GM18498 (cell line): ENCODE data around the gene LGR6.
"Not testable (repeated sequence)": the region's sequence is repeated elsewhere in the genome, so short reads cannot be mapped to it uniquely, and the experiment has no call there.

Source experiments
- ATAC-seq: cut with Tn5 transposase; IDR thresholded peaks from one replicate; pipeline ENCODE4 v1.9.1; 2021; ENCODE audit warnings: mild to moderate bottlenecking, moderate library complexity; ENCODE audit not compliant: unreplicated experiment

Gene LGR6

GRCh38 chr1:202311875-202312635 lies 118.5 kb downstream of the LGR6 start:
- ATAC-seq = no peak

GRCh38 chr1:202315576-202316168 lies 122.1 kb downstream of the LGR6 start:
- ATAC-seq = no peak

GRCh38 chr1:202316186-202316585 lies 122.6 kb downstream of the LGR6 start:
- no peak for ATAC-seq

- no peak for ATAC-seq
Measured at GRCh38 chr1:202317941-202318925, 124.6 kb downstream of the LGR6 start.

GRCh38 chr1:202319381-202320080 lies 125.9 kb downstream of the LGR6 start:
- ATAC-seq = no peak

- no peak for ATAC-seq
Measured at GRCh38 chr1:202320081-202320405, 126.4 kb downstream of the LGR6 start.

GRCh38 chr1:202323731-202324130 lies 130.1 kb downstream of the LGR6 start:
- no peak for ATAC-seq

GRCh38 chr1:202324646-202325045 lies 131.0 kb downstream of the LGR6 start:
- no peak for ATAC-seq

GRCh38 chr1:202329891-202330290 lies 136.3 kb downstream of the LGR6 start:
- no peak for ATAC-seq

- no peak for ATAC-seq
Measured at GRCh38 chr1:202333861-202334260, 140.3 kb downstream of the LGR6 start.

GRCh38 chr1:202343652-202344349 lies 150.2 kb downstream of the LGR6 start:
- ATAC-seq = no peak

- ATAC-seq = no peak
Measured at GRCh38 chr1:202348005-202348508, 154.5 kb downstream of the LGR6 start.

GRCh38 chr1:202348509-202349205 lies 155.1 kb downstream of the LGR6 start, which contains the start of gene PPP1R12B:
Gene PPP1R12B (plus strand): TSS chr1:202348699. CDS start chr1:202348852, 153 bp downstream.
- ATAC-seq = peak; percentile 99

GRCh38 chr1:202349206-202349928 lies 155.8 kb downstream of the LGR6 start:
- no peak for ATAC-seq

- ATAC-seq = no peak
Measured at GRCh38 chr1:202351725-202352124, 158.1 kb downstream of the LGR6 start.

- ATAC-seq = not testable (repeated sequence)
Measured at GRCh38 chr1:202352583-202353197, 159.1 kb downstream of the LGR6 start.

- no peak for ATAC-seq
Measured at GRCh38 chr1:202355944-202356553, 162.4 kb downstream of the LGR6 start.

GRCh38 chr1:202357506-202357905 lies 163.9 kb downstream of the LGR6 start:
- ATAC-seq = no peak
